ENCODE data around the gene IFT57. TPM values are rescaled to one million over a fixed set of nuclear protein-coding genes. Genes with fewer than 3 reads are reported as not detected.

The IFT57 gene
- total and polyA plus RNA-seq, 8 donors = 68.8 to 273 (median 80.8) TPM

DNA sequence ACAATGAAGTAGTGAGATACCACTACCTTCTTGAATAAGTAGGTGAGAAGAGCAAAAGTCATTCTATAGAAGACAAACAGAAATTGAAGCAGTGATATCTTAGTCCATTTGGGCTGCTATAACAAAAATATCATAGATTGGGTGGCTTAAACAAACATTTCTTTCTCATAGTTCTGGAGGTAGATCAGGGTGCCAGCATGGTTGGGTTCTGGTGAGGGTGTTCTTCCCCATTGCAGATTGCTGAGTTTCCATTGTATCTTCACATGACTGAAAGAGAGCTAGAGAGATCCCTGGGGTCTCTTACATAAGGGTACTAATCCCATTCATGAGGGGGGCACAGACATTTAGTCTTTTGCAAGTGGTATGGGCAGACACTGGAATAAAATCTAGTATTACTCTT, 32.9 kb upstream of the IFT57 start:
- no peak overlapping the region for H3K4me3 ChIP-seq
- TF ChIP-seq, protein P1, sequence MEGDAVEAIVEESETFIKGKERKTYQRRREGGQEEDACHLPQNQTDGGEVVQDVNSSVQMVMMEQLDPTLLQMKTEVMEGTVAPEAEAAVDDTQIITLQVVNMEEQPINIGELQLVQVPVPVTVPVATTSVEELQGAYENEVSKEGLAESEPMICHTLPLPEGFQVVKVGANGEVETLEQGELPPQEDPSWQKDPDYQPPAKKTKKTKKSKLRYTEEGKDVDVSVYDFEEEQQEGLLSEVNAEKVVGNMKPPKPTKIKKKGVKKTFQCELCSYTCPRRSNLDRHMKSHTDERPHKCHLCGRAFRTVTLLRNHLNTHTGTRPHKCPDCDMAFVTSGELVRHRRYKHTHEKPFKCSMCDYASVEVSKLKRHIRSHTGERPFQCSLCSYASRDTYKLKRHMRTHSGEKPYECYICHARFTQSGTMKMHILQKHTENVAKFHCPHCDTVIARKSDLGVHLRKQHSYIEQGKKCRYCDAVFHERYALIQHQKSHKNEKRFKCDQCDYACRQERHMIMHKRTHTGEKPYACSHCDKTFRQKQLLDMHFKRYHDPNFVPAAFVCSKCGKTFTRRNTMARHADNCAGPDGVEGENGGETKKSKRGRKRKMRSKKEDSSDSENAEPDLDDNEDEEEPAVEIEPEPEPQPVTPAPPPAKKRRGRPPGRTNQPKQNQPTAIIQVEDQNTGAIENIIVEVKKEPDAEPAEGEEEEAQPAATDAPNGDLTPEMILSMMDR (IDR thresholded peaks at IDR 0.05) = no peak
- no peaks in the 10 kb centered on the region for H3K4me1 ChIP-seq
- no peaks in the 10 kb centered on the region for H3K9me3 ChIP-seq
- H3K36me3 ChIP-seq = no peaks in the 10 kb centered on the region
- ATAC-seq (no peak), DNase-seq (no peak)
- no peak overlapping the region for H3K27ac ChIP-seq
- intact Hi-C loops (cut with DNase I) = no loop called here
- no peaks in the 10 kb centered on the region for H3K27me3 ChIP-seq

DNA sequence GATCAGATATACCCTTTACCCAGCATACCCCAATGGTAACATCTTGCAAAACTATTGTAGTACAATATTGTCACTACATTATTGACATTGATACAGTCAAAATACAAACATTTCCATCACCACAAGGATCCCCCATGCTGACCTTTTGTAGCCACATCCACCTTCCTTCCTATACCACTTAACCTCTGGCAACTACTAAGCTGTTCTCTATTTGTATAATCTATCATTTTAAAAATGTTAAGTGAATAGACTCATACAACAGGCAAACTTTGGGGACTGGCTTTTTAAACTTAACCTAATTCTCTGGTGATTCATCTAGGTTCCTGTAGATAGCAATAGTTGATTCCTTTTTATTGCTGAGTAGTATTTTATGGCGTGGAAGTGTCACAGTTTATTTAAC, 29.6 kb upstream of the IFT57 start:
- H3K27ac ChIP-seq = no peak overlapping the region
- H3K9me3 ChIP-seq = no peaks in the 10 kb centered on the region
- DNase-seq (no peak), ATAC-seq (no peak)
- TF ChIP-seq, protein P1 (IDR thresholded peaks at IDR 0.05) = no peak
- H3K36me3 ChIP-seq = no peaks in the 10 kb centered on the region
- H3K4me3 ChIP-seq = no peak overlapping the region
- intact Hi-C loops (cut with DNase I) = no loop called here
- no peaks in the 10 kb centered on the region for H3K4me1 ChIP-seq
- H3K27me3 ChIP-seq = no peaks in the 10 kb centered on the region

DNA sequence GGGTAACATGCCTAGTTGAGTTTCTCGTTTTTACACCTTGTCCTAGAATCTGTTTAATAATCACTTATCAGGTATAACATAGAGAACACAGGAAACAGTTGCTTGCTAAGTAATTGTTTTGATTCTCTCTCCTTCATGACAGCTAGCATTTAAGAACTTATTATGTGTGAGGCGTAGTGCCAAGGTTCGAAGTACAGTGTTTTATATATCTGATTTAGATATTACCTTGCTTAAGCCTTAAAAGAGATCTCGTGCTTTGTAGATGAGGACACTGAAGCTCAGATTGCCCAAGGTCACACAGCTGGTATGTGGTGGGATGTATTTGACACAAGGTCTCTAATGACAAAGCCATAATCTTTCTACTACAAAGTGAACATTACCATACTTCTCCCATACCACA, 29.0 kb upstream of the IFT57 start:
- no peak for ATAC-seq
- H3K27me3 ChIP-seq = no peaks in the 10 kb centered on the region
- no peak for DNase-seq
- TF ChIP-seq, protein P1 (IDR thresholded peaks at IDR 0.05) = no peak
- H3K4me1 ChIP-seq = no peaks in the 10 kb centered on the region
- intact Hi-C loops (cut with DNase I) = no loop called here
- H3K9me3 ChIP-seq = no peaks in the 10 kb centered on the region
- no peak overlapping the region for H3K27ac ChIP-seq
- no peak overlapping the region for H3K4me3 ChIP-seq
- no peaks in the 10 kb centered on the region for H3K36me3 ChIP-seq

DNA sequence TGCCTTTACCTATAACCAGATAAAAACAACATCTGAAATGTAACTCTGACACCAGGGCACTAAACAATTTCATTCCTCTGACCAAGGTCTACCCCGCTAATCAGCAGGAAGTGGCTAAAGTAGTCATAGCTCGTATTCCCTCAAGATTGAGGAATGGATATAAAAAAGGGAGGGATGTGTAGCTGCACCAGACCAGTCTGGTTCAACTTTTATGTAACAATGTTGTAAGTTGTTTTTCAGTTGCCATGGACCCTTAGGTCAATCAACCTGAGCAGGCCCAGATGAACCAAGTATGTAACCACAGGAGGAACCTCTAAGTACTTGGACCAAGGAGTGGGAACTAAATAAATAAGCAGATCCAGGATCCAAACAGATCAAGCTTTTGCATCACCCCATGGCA, 28.4 kb upstream of the IFT57 start:
- intact Hi-C loops (cut with DNase I) = no loop called here
- Histone ChIP-seq H3K27ac (no peak overlapping the region), H3K4me3 (no peak overlapping the region), H3K9me3 (no peaks in the 10 kb centered on the region), H3K4me1 (no peaks in the 10 kb centered on the region), H3K27me3 (no peaks in the 10 kb centered on the region), H3K36me3 (no peaks in the 10 kb centered on the region)
- TF ChIP-seq, protein P1 (IDR thresholded peaks at IDR 0.05) = no peak
- no peak for DNase-seq
- ATAC-seq = no peak

DNA sequence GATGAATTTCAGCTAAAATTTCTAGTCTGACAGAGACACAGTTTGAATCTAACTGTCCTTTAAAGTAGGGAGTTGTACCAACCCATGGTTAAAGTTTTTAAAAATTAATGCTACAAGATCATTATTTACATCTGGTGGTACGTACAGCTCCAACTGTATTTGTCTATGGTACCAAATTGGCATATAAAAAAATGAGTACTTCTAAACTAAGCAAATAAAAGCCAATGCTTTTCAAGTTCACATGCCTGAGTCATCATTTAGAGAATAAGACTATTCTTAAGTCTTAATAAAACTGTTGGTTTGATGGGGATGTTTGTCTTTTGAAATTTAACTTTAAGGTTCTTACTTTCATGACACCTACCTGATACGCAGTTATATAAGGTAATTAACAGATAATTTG, 21.0 kb upstream of the IFT57 start:
- Histone ChIP-seq H3K4me3 (no peak overlapping the region), H3K36me3 (no peaks in the 10 kb centered on the region), H3K4me1 (no peaks in the 10 kb centered on the region), H3K27me3 (no peaks in the 10 kb centered on the region), H3K27ac (no peak overlapping the region), H3K9me3 (no peaks in the 10 kb centered on the region)
- intact Hi-C loops (cut with DNase I) = no loop called here
- ATAC-seq (no peak), DNase-seq (no peak)
- TF ChIP-seq, protein P1 (IDR thresholded peaks at IDR 0.05) = no peak
